Kidney (tissue), 14 donors: ENCODE results near the gene MRRF. TPM values are rescaled to one million over a fixed set of nuclear protein-coding genes. Genes with fewer than 3 reads are reported as not detected.
A peak's percentile ranks its signal among the peaks of the same experiment; 100 is the strongest.

Experiments
- DNase-seq, 5 donors: peaks; one replicate each; pipeline ENCODE4 v3.0.0-alpha.2; 2013 to 2020
- FAIRE-seq: peaks from 2 replicates; lab custom pipeline; 2012; peaks lifted over from hg19 to GRCh38; lab: Jason Lieb, UNC
- H3K27ac ChIP-seq, 2 donors: one replicate each; pipeline ENCODE4 v1.7.0; 2013; ENCODE audit warnings: low read depth in 2 of 2, low read length in 2 of 2, inconsistent platforms in 1 of 2
- H3K27me3 ChIP-seq: one replicate; pipeline ENCODE4 v1.7.1; 2013; ENCODE audit warnings: low read length, inconsistent platforms; ENCODE audit not compliant: control insufficient read depth, insufficient read depth
- H3K36me3 ChIP-seq, 3 donors: one replicate each; pipeline versions ENCODE4 v1.7.0 to v1.7.1; 2013; ENCODE audit warnings: low read length in 3 of 3, control low read depth in 1 of 3, inconsistent platforms in 1 of 3; ENCODE audit not compliant: insufficient read depth in 3 of 3, control insufficient read depth in 2 of 3
- H3K4me1 ChIP-seq, 3 donors: one replicate each; pipeline versions ENCODE4 v1.7.0 to v1.7.1; 2013; ENCODE audit warnings: low read length in 3 of 3, inconsistent platforms in 1 of 3, low read depth in 1 of 3; ENCODE audit not compliant: control insufficient read depth in 2 of 3, insufficient read depth in 2 of 3
- H3K4me3 ChIP-seq, 3 donors: one replicate each; pipeline versions ENCODE4 v1.7.0 to v1.8.1; 2013; ENCODE audit warnings: low read length in 3 of 3, control low read depth in 1 of 3, inconsistent platforms in 1 of 3
- H3K9ac ChIP-seq, 3 donors: one replicate each; pipeline versions ENCODE4 v1.7.0 to v1.7.1; 2013; ENCODE audit warnings: low read length in 3 of 3, control low read depth in 1 of 3, inconsistent platforms in 1 of 3
- H3K9me3 ChIP-seq, 3 donors: one replicate each; pipeline versions ENCODE4 v1.7.0 to v1.7.1; 2013; ENCODE audit warnings: low read length in 3 of 3, control low read depth in 1 of 3, inconsistent platforms in 1 of 3; ENCODE audit not compliant: control insufficient read depth in 2 of 3, insufficient read depth in 1 of 3
- intact Hi-C: fragments of 100-400 bp; cut with DNase I; formaldehyde crosslinking; loops from one replicate; pipeline ENCODE4 v1.11.1; 2022
- polyA plus RNA-seq: library from polyadenylated mRNA; stranded (reverse); fragments of 350-450 nt; fragmentation: Illumina TruSeq; extraction: RNeasy Lipid Tissue Mini Kit (QIAGEN cat#74804); gene quantifications from one replicate; pipeline ENCODE4 v1.2.3, GENCODE V29; 2014; ENCODE audit warnings: low read depth, low replicate concordance; ENCODE audit not compliant: insufficient read depth
- total RNA-seq: library from RNA; stranded (reverse); fragmentation: NEBNext Ultra II Directional; extraction: Animal tissue kit (Norgen Biotek cat#: 25700); gene quantifications from one replicate; pipeline ENCODE4 v1.2.1, GENCODE V29; 2021
- TF ChIP-seq, protein P1 (sequence below): IDR thresholded peaks from 3 replicates; pipeline ENCODE4 v1.5.1; 2012; ENCODE audit warnings: mild to moderate bottlenecking, moderate library complexity, borderline replicate concordance; ENCODE audit not compliant: insufficient read depth; ENCODE audit errors: extremely low read depth
- donor health status: control.
- donor health status: control.
- donor health status: control.
- donor health status: control.
- donor health status: control.
- donor health status: DM: yes; HTN: yes; CAD: no.
- donor health status: Normal renal cell carcinoma (clear cell type).

Gene MRRF
- total and polyA plus RNA-seq, 2 donors from 2014 or later = 38.8 to 44.9 TPM

DNA sequence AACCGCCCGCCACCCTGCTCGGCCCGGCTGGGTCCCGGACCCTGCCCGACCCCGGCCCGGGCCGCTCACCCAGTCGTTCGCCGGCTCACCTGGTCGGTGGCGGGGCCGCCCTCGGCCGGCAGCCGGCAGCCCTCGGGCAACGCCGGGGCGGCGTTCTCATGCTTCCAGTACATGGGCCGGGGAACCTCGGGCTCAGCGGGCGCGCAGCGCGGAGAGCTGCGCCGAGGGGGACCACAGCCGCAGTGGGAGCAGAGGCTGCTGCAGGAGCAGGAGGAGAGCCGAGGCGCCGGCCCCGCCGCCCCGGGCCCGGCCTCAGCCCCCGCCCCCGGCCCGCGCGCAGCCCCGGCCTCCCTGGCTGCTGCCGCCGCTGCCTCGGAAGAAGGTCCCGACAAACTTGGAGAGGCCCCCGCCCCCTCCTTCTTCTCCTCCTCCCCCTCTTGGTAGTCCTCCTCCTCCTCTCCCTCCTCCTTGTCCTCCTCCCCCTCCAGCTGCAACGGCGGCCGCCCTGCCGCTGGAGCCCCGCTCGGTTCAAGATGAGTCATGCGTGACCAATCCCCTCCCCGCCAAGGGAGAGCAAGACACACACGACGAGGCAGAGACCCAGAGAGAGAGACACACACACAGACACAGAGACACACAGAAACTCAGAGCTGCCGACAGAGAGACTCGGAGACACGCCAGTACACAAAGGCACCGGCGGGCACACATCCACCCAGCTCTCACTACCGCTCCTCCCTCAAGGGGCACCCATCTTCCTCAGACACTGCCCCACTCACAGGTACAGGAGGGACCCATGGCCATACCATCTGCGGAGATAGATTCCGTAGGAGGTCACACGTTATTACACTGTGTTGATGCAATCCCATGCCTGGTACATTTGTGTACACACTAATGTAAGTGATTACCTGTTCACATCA, 35.9 kb upstream of the MRRF start, which contains the start of gene LHX6:
Gene LHX6, minus strand, starts transcription at position 390 of the 917 bp plus-strand sequence. Its CDS starts 217 bp downstream, at position 173.
- FAIRE-seq (no peak), DNase-seq (peak; percentile 63 to 87 (median 72))
- Histone ChIP-seq H3K27me3 (peaks cover 60% of the 10 kb centered on the region), H3K36me3 (no peaks in the 10 kb centered on the region), H3K4me3 (peak within 1 kb of the TSS in 2 of 3 donors; percentile 7 to 37), H3K27ac (no peak within 1 kb of the TSS), H3K9me3 (no peaks in the 10 kb centered on the region), H3K9ac (no peak within 1 kb of the TSS), H3K4me1 (peaks cover 0 to 5% (median 0%) of the 10 kb centered on the region in 3 donors)
- TF ChIP-seq, protein P1, sequence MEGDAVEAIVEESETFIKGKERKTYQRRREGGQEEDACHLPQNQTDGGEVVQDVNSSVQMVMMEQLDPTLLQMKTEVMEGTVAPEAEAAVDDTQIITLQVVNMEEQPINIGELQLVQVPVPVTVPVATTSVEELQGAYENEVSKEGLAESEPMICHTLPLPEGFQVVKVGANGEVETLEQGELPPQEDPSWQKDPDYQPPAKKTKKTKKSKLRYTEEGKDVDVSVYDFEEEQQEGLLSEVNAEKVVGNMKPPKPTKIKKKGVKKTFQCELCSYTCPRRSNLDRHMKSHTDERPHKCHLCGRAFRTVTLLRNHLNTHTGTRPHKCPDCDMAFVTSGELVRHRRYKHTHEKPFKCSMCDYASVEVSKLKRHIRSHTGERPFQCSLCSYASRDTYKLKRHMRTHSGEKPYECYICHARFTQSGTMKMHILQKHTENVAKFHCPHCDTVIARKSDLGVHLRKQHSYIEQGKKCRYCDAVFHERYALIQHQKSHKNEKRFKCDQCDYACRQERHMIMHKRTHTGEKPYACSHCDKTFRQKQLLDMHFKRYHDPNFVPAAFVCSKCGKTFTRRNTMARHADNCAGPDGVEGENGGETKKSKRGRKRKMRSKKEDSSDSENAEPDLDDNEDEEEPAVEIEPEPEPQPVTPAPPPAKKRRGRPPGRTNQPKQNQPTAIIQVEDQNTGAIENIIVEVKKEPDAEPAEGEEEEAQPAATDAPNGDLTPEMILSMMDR = no peak
- intact Hi-C loops = no loop called here

DNA sequence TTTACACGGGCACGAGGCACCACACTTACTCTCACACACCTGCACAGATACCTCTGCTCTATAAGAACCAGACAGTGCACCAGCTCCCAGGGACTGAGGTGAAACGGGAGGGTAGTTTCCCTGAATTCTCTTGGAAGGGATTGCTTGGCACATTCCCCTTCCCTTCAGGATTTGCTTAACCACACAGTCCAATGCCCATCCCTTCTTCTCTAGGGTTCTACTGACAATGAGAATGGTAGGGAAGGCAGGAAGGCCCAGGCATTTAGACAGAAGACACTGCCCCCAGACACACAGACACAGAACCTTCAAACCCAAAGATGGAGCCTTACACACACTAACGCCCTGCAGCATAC, 35.2 kb upstream of the MRRF start:
- FAIRE-seq = no peak
- Histone ChIP-seq H3K4me3 (no peak overlapping the region), H3K27me3 (peaks cover 56% of the 10 kb centered on the region), H3K4me1 (peaks cover 0 to 5% (median 0%) of the 10 kb centered on the region in 3 donors), H3K9me3 (no peaks in the 10 kb centered on the region), H3K27ac (no peak overlapping the region), H3K36me3 (no peaks in the 10 kb centered on the region), H3K9ac (no peak overlapping the region)
- intact Hi-C loops = no loop called here
- no peak for DNase-seq
- TF ChIP-seq, protein P1 = no peak

DNA sequence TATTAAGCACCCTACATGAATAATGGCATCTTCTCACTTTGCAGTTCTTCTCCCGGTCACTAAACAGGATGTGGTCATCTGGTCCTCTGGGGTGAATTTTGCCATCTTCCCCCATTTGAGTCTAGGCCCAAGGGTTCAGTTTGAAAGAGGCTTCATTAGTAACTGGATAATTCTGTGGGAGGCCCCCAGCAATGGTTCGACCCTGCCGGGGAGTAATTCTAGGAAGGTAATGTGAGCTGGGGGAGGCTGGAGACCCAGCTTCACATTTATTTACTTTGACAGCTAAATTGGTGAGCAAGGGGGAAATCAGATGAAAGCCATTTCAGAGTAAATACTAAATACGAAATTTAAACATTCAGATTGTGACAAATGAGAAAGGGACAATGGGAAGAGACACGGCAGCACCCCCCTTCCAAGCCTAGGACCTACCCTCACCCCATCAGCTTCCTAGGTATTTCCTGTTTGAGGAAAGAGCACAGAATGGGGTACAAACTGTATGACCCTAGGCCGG, 31.8 kb upstream of the MRRF start:
- no peak overlapping the region for H3K4me3 ChIP-seq
- DNase-seq (peak in 3 of 5 donors; percentile 49 to 62 (median 55)), FAIRE-seq (no peak)
- intact Hi-C loops = no loop called here
- H3K9me3 ChIP-seq = no peaks in the 10 kb centered on the region
- no peak overlapping the region for H3K9ac ChIP-seq
- no peaks in the 10 kb centered on the region for H3K36me3 ChIP-seq
- H3K27me3 ChIP-seq = peaks cover 30% of the 10 kb centered on the region
- no peak overlapping the region for H3K27ac ChIP-seq
- peaks cover 0 to 2% (median 0%) of the 10 kb centered on the region in 3 donors for H3K4me1 ChIP-seq
- TF ChIP-seq, protein P1 = no peak
